KOPT-K1 (cell line): ENCODE measurements around the gene SND1.
A peak's percentile ranks its signal among the peaks of the same experiment; 100 is the strongest.

ENCODE experiments used
- H3K27ac ChIP-seq: fragments of 200-600 bp; sonication (generic); 2 replicates; pipeline ENCODE4 v1.5.1; 2016; ENCODE audit warnings: antibody characterized with exemption, mild to moderate bottlenecking, low read depth, low read length; ENCODE audit not compliant: poor library complexity, severe bottlenecking
- H3K36me3 ChIP-seq: fragments of 200-600 bp; sonication (generic); 2 replicates; pipeline ENCODE4 v1.5.1; 2017; ENCODE audit warnings: antibody characterized with exemption, mild to moderate bottlenecking, low read length, moderate library complexity; ENCODE audit not compliant: insufficient read depth
- H3K9me3 ChIP-seq: fragments of 200-600 bp; sonication (generic); 2 replicates; pipeline ENCODE4 v1.5.1; 2017; ENCODE audit warnings: antibody characterized with exemption, low read length, mild to moderate bottlenecking; ENCODE audit not compliant: insufficient read depth, poor library complexity, severe bottlenecking

Gene SND1

DNA sequence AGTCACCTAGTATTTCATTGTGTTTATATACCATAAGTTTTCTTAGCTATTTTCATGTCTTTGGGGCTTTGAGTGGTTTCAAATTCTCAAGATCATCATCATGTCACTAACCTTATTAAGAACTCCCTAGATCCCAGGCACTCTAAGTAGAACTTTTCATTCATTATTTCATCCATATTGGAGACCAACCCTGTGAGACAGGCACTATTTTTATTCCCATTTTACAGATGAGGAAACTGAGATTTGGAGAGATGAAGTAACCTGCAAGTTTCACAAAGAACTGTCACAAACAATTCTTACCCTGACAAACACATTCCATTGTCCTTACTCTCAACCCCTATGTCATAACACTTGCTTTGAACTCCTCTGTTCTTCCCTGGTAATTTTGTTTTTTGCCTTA is 13.8 kb upstream of the SND1 start:
- Histone ChIP-seq H3K36me3 (no peaks in the 10 kb centered on the region), H3K9me3 (peaks cover 3% of the 10 kb centered on the region), H3K27ac (no peak overlapping the region)

DNA sequence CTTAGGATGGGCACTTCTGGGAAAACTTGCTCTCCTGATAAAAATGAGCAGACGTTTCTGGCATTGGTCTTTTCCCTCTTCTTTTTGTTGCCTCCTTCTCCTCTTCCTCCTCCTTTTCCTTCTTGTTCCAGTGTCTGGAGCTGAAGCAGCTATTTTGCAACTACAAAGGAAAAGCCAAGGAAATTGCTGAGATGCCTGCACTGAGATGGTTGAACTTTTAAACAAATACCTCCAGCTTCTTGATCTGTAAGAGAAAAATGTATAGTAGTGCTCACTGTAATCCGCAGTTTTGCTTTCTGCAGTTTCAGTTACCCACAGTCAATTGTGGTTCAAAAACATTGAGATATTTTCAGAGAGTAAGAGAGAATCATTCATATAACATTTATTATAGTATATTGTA is 7.5 kb upstream of the SND1 start:
- Histone ChIP-seq H3K36me3 (no peaks in the 10 kb centered on the region), H3K27ac (no peak overlapping the region), H3K9me3 (no peaks in the 10 kb centered on the region)

GRCh38 chr7:127647636-127648035 is 4.4 kb upstream of the SND1 start:
- Histone ChIP-seq H3K36me3 (no peaks in the 10 kb centered on the region), H3K27ac (no peak overlapping the region), H3K9me3 (no peaks in the 10 kb centered on the region)

DNA sequence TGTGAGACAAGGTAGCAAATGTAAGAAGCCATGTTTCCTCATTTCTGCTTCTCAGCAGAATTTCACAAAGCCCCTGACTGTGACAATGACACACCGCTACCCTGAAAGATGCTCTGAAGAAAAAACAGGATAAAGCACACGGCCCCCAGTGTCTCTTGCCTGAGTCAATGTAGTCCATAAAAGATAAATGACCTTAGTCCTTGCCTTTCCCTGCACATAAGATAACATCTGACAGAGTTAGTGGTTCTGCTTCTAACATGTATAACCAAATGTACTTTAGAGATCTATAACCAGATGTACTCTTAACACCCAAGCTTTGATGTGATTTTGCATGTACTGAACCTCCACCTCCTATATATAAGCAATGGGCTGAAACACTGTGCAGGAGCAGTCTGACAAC is 3.0 kb upstream of the SND1 start:
- Histone ChIP-seq H3K9me3 (no peaks in the 10 kb centered on the region), H3K27ac (no peak overlapping the region), H3K36me3 (no peaks in the 10 kb centered on the region)

DNA sequence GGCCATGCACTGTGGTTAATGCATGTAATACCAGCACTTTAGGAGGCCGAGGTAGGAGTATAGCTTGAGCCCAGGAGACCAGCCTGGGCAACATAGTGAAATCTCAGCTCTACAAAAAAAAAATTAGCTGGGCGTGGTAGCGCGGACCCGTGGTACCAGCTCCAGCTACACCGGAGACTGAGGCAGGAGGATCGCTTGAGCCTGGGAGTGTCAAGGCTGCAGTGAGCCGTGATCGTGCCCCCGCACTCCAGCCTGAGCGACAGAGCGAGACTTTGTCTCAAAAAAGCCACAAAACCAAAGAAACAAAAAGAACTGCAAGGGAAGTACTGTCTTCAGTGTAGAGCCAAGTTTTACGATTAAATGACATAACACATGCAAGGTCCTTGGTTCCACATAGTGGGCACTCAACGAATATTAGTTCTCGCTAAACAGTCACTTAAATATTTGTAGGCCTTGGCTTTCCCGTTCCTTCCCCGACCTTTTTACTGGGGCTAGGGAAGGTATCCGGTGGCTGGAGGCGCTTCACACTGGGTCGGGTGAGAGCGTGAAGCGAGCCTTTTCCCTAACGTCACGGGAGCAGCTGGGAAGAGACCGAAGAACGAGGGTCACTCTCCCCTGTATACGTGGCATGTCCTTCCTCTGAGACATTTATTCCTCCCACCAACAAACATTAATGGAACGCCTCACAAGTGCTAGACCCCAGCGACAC is 993 bp upstream of the SND1 start:
- Histone ChIP-seq H3K9me3 (no peaks in the 10 kb centered on the region), H3K27ac (peak overlapping the region; percentile 76), H3K36me3 (peaks cover 19% of the 10 kb centered on the region; the same call in 1 of the 2 replicates)

- Histone ChIP-seq H3K27ac (peak overlapping the region; percentile 76), H3K36me3 (peaks cover 35% of the 10 kb centered on the region; the same call in 1 of the 2 replicates), H3K9me3 (no peaks in the 10 kb centered on the region)
Measured at GRCh38 chr7:127652333-127653248, 597 bp downstream of the SND1 start.

DNA sequence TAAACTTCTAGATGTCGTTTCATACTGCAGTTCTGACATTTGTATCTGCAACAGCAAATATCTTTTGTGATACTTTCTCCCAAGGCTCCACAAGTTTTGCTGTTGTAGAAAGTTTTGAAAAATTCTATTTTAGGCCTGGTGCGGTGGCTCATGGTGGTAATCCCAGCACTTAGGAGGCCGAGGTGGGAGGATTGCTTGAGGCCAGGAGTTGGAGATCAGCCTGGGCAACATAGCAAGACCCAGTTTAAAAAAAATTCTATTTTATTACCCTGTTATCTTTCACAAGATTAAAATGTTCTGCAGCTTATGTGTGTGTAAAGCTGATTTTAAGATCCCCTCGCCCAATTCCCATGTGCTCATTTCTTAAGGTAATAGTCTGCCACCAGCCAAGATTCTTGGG is 1.4 kb downstream of the SND1 start:
- Histone ChIP-seq H3K9me3 (no peaks in the 10 kb centered on the region), H3K27ac (no peak overlapping the region), H3K36me3 (peaks cover 43% of the 10 kb centered on the region)

- Histone ChIP-seq H3K36me3 (peaks cover 56% of the 10 kb centered on the region), H3K9me3 (no peaks in the 10 kb centered on the region), H3K27ac (no peak overlapping the region)
Measured at GRCh38 chr7:127654404-127655394, 2.7 kb downstream of the SND1 start.

GRCh38 chr7:127655720-127656119 is 3.7 kb downstream of the SND1 start:
- Histone ChIP-seq H3K36me3 (peaks cover 66% of the 10 kb centered on the region), H3K27ac (no peak overlapping the region)

GRCh38 chr7:127657500-127657899 is 5.5 kb downstream of the SND1 start:
- peaks cover 79% of the 10 kb centered on the region for H3K36me3 ChIP-seq
- H3K9me3 ChIP-seq = no peaks in the 10 kb centered on the region
- H3K27ac ChIP-seq = no peak overlapping the region

More at GRCh38 chr7:127655720-127656119, 3.7 kb downstream of the SND1 start:
- H3K9me3 ChIP-seq = no peaks in the 10 kb centered on the region

DNA sequence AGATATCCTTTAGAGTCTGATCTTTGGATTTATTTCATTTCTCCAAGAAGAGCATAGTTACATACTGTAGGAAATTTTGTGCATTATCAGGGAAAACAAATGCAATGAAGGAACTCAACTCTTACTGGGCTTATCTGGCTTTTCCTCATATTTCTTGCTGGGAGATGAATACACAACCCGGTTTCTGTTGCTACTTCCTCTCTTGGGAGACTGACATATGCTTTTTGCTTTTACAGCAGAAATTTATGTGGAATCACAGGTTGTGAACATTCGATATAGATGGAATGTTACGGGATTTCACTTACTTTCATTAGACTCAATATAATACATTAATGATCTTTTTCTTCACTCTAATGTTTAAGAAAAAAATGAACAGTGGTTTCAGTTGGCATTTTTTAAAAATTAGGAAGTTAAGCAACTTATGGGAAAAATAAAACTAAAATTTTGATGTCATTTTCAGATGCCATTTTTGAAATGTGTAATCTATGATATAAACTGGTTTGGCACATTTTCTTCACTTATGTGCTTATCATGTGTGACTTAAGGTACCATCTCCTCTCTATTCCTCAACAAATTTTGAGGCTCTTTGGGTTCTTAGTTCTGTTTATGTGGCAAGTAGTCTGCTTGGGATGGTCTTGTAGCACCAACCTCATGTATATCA is 7.1 kb downstream of the SND1 start:
- peaks cover 89% of the 10 kb centered on the region for H3K36me3 ChIP-seq
- no peak overlapping the region for H3K27ac ChIP-seq
- no peaks in the 10 kb centered on the region for H3K9me3 ChIP-seq

GRCh38 chr7:127665922-127666321 is 13.9 kb downstream of the SND1 start:
- H3K9me3 ChIP-seq = no peaks in the 10 kb centered on the region
- no peak overlapping the region for H3K27ac ChIP-seq
- H3K36me3 ChIP-seq = peaks cover 78% of the 10 kb centered on the region

DNA sequence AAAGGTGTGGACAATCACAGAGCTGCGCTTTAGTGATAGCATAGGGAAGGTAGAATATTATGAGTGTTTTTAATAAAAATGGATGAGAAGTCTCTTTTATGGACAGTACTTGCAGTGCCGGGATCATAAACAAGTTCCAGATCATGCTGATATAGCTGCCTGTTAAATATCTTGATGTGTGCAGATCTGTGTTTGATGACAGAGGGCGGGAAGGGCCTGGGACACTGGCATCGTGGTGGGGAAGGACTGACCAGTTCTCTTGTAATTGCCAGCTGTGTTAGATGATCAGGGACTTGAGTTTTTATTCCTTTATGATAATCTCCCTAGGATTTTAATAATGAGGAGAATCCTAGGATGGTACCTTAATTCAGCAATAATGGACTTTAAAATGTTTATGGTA is 14.6 kb downstream of the SND1 start:
- H3K9me3 ChIP-seq = no peaks in the 10 kb centered on the region
- H3K36me3 ChIP-seq = peaks cover 78% of the 10 kb centered on the region
- H3K27ac ChIP-seq = no peak overlapping the region

DNA sequence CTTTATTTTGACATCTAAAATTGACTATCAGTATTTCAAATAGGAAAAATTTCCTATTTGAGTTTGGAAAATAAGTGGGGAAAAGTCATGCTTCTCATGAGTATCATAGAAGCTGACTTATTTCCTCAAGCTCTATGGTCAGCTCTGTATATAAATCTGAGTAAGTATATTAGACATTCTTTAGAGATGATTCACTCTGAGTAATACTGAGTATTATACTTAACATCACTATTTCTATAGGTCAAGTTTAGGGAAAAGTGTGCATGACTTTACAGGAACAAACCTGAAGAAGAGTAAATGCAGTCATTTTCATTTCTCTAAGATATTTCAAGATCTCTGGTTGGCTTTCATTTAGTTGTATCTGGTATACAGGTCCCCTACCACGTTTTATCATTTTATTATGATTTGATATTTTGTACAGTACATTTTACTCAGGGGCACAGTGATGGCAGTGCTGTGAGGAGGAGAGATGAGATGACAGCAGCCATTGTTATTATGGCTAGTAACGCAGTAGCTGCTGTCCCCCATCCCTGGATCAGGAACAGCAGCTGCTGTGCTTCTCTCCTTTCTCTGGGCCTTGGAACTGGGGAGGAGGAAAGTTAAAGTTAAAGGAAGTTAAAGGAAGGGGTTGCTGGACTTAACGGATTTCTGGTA is 15.2 kb downstream of the SND1 start:
- H3K36me3 ChIP-seq = peaks cover 78% of the 10 kb centered on the region
- no peaks in the 10 kb centered on the region for H3K9me3 ChIP-seq
- no peak overlapping the region for H3K27ac ChIP-seq
